ENCODE data around the gene LBHD2.

DNA sequence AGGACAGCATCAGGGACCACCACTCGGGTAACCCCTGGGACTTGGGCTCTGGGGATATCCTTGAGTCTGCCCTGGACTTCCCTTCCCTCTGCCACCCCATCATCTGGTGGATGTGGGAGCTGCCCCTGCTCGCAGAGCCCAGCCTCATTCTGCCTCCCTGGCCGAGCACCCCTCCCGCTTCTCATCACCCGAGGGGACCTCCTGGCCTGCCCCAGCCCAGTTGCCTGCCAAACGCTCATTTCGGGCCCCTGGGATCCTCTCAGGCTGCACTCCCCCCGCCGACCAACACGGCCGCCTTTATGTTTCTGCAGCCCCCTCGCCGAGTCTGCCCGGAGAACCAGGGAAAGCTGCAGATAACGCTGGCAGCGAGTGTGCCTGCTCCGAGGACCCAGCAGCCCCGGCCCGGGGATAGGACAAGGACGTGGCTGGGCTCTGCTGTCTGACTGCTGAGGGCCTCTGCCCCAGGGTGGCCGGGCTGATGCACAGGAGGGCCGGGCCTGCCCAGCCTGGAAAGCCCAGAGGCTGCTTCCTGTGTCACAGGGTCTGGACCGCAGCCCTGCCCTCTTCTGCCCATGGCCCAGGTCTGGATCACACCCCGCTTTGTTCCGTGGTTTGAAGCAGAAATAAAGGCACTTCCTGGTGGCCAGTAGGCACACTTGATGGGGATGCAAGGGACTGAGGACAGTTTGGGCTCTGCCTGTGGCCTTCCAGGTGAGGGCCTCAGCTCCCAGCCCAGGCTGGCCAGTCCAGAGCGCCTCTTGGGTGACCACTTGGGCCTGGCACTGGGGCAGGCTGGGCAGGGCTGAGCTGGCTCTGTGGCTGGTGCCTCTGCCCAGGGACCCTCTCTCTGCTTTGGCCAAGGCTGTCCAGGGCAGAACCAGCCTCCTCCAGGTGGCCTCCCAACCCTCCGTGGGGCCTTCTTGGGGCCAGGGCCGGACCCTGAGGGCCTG is 5.7 kb downstream of the LBHD2 start:
- no peak for TF ChIP-seq POLR2A (IDR thresholded peaks at IDR 0.05)
- TF ChIP-seq, protein P1, sequence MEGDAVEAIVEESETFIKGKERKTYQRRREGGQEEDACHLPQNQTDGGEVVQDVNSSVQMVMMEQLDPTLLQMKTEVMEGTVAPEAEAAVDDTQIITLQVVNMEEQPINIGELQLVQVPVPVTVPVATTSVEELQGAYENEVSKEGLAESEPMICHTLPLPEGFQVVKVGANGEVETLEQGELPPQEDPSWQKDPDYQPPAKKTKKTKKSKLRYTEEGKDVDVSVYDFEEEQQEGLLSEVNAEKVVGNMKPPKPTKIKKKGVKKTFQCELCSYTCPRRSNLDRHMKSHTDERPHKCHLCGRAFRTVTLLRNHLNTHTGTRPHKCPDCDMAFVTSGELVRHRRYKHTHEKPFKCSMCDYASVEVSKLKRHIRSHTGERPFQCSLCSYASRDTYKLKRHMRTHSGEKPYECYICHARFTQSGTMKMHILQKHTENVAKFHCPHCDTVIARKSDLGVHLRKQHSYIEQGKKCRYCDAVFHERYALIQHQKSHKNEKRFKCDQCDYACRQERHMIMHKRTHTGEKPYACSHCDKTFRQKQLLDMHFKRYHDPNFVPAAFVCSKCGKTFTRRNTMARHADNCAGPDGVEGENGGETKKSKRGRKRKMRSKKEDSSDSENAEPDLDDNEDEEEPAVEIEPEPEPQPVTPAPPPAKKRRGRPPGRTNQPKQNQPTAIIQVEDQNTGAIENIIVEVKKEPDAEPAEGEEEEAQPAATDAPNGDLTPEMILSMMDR (IDR thresholded peaks at IDR 0.05), result no peak

All from thyroid gland (tissue), 4 donors.